HG02885 (cell line): ENCODE data around the gene GSX2.
"Not testable (repeated sequence)": the region's sequence is repeated elsewhere in the genome, so short reads cannot be mapped to it uniquely, and the experiment has no call there.

Source experiments
- ATAC-seq: cut with Tn5 transposase; IDR thresholded peaks from one replicate; pipeline ENCODE4 v1.9.1; 2021; ENCODE audit warnings: mild to moderate bottlenecking; ENCODE audit not compliant: unreplicated experiment, poor library complexity

GSX2 gene

DNA sequence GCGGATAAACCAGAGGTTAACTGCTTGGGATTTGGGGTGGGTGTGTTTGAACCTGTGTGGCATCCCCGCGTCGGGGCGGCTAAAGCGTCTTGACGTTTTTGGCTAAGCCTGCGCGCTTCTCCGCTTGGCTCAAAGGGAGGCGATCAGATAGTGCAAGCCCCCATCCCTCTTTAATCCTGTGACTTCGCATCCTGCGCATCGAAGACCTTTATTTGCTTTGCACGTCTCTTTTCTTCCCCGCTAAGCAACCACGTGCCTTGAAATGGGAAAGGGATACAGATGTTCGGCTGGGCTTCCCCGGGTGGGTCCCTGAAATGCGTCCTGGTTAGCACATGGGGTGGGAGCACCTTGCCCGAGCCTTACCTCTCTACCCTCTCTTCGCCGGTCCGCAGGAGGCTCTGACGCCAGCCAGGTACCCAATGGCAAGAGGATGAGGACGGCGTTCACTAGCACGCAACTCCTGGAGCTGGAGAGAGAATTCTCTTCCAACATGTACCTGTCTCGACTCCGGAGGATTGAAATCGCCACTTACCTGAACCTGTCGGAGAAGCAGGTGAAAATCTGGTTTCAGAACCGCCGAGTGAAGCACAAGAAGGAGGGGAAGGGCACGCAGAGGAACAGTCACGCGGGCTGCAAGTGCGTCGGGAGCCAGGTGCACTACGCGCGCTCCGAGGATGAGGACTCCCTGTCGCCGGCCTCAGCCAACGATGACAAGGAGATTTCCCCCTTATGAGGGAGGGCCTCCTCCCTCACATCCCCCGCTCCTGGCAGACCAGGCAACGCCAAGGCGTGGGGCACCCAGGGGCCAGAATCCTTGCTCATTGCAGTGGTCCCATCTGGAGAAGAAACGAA is 1.5 kb downstream of the GSX2 start:
- ATAC-seq, result no peak

DNA sequence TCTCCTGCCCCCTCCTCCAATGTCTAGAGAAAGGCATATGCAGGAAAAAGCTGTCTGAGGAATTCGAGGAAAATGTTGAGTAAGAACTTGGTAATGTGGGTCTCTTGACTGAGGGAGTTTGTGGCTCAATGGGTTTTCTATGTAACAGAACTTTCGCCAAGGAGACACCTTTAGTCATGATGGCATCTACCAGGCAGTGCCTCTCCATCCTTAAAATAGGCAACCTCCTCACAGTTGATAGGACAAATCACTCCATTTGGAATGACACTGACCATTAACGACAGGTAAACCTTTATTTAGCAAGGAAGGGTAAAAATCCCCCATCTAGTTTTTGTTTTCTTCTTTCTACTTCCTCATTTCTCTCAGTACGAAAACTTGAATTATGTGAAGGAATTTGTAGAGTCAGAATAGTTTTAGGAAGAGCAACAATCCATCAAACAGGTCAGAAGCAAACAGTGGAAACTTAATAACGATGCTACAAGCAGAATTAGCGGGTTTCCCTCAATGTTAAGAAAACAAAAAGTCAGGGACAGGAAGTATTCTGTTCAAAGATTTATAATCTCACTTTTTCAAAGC is 2.7 kb downstream of the GSX2 start:
- no peak for ATAC-seq

DNA sequence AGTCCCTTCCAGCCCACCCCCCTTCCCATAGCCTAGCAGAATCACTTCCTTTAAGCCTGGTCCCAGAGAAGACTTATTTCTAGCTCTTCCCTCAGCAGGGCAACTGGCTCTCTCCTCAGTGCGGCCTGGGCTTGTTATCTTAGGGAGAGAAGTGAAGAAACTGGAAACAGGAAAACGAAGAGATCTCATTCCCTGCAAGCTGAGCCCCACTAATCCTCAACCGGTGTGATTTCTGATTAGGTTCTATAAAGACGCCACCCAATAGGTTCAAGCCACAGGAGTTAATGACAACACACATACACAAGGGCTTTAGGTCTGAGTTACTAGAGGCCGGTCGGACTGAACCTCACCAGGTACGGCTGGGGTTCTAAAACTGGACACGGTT is 3.2 kb downstream of the GSX2 start:
- ATAC-seq, result no peak

DNA sequence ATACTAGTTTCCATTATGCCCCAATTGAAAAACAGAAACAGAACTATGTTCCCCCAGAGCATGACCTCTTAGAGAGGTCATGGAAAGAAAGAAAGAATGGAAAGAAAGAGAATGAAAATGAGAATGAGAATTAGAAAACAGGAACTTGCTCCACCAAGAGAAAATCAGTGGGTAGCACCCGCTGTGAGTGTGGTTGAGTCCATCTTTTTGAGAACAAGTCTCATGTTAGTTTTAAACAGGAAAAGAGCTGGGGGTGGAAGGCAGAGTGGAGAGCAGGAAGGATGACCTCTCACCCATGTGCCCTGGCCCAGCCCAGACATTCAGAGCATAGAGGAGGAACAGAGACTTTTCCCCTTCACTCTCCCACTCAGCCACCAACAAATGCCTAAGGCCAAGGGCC is 4.9 kb downstream of the GSX2 start:
- no peak for ATAC-seq

DNA sequence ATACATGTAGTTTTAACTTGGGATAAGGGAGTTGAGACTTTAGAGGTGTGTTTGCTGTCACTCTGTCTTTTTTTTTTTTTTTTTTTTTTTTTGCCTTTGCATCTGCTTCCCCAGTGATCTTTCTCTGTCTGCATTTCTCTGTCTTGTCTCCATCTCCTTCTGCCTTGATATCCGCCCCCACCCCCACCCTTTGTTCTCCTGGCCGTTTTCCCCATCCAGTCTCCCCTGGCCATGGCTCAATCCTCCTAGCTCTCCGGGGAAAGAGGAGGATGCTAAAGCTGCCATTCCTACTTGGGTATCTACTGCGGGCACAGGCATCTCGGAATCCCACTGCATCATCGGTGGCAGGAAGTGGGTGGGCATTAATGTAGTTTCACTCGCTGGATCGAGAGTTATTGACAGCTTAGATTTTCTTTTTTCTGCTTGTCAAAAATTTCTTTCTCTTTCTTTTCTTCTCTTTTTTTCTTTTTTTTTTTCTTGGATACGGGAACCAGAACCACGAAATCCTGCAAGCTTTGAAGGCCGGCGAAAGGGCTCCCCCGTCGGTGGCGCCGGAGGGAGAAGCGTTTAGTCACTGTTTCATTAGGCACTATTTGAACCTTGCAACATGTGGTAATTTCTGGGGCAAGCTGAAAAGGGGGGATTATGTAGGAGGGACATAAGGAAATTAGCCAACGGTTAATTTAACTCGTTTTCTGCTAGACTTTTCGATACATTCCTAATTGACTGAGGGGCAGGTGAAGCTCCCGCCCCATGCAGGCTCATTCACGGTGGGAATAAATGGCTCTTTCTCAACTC is 8.2 kb downstream of the GSX2 start:
- ATAC-seq, result no peak

DNA sequence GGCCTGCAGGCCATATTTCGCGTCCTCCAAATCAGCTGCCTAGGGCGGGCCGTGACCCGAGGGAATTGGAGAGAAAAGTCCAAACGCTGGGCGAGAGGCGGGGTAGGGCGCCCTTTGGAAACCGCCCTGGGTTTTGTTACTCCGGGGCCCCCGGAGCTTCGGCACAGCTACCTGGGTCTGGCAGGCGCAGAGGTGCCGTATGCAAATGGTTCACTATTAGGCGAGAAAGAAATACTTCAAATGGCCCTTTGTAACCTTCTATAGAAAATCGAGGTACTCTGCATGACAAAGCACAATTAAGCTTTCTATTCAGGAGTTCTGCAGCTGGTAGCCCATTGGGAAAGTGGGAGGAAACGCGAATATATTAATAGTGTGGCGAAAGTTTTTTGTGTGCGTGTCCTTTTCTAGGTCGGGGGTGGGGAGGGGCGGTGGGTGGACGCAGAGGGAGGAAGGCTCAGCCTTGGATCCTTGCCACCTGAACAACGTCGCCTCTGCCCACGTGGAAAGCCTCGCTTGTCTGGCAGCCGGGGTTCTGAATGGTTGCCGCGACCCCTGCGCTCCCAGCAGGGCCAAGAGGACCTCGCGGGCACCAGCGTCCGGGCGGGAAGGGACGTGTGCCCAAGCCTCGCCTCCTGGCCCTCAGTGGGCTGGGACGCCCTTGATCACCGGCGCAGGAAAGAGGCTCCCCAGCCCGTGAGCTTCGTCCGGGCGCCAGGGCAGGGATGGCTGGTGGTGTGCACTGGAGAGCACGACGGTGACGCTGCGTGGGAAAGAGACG is 9.5 kb downstream of the GSX2 start:
- ATAC-seq, result no peak

DNA sequence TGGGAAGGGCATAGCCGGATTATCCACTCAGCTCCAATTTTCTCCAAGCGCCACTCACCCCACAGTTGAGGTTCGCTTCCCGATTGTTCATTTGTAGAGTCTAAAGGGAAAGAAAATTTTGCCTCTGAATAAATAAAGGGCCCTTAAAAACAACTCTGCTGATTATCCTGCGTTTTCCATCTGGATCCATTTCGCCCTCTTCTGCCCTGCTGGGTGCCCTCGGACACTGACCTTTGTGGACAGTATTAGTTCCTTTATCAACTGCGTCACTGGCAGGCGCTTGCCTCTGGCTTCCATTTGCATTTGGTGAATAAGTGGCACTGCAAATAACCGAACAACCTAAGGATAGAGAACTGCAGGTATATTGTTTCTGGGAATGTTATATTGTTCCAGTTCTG is 10.1 kb downstream of the GSX2 start:
- ATAC-seq, result no peak

DNA sequence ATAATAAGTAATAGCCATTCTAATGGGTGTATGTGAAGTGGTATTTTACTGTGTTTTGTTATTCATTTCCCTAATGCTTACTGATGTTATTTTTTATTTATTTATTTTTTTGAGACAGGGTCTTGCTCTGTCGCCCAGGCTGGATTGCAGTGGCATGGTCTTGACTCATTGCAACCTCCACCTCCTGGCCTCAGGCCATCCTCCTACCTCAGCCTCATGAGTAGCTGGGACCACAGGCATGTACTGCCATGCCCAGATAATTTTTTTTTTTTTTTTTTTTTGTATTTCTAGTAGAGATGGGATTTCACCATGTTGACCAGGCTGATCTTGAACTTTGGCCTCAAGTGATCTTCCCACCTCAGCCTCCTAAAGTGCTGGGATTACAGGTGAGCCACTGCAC is 13.2 kb downstream of the GSX2 start:
- not testable (repeated sequence) for ATAC-seq

DNA sequence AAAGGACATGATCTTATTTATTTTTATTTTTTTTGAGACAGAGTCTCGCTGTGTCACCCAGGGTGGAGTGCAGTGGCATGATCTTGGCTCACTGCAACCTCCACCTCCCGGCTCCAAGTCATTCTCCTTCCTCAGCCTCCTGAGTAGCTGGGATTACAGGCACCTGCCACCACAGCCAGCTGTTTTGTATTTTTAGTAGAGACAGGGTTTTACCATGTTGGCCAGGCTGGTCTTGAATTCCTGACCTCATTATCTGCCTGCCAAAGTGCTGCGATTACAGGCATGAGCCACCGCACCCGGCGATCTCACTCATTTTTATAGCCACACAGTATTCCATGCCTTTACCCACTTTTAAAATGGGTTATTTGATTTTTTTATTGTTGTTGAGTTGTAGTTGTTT is 16.3 kb downstream of the GSX2 start:
- not testable (repeated sequence) for ATAC-seq

DNA sequence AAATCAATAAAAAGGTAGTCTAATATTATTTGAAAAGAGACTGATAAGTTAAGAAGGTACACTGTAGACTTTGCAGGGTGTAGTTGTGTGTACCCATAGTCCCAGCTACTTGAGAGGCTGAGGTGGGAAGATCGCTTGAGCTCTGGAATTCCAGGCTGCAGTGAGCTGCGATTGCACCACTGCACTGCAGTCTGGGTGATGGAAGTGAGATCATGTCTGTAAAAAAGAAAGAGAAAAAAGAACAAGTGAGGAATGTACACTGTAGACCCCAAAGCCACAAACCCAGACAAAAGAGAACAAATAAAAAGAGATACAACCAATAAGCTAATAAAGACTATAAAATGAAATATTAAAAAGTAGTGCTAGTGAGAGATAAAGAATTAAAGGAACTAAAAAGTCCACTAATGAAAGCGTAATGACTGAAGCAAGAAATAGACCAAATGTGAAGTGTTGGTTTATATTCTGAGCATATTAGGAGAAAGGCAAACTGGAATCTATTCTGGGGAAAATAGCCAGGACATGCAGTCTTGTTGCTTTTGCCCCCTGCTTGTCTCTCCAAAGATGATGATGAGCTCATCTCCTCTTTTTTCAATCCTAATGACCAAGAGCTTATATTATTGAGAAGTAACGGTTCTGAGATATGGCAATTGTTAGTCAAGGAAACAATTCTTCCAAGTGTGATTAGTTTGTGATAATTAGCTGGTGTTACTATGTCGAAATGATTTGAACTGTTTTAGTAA is 19.1 kb downstream of the GSX2 start:
- no peak for ATAC-seq

DNA sequence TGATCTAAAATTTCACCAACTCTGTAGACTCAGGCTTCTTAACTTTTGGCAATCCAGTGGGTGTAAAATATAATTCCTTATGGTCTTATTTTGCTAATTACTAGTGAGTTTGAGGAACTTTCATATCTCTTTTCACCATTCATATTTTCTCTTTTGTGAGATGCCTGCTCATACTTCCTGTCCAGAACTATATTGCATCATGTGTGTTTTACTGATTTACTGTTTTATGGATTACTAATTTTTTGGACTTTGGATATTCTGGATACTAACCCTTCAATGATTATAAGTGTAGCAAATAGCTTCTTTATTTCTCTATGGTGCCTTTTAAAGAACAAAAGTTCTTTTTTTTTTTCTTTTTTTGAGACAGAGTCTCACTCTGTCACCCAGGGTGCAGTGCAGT is 20.6 kb downstream of the GSX2 start:
- no peak for ATAC-seq

DNA sequence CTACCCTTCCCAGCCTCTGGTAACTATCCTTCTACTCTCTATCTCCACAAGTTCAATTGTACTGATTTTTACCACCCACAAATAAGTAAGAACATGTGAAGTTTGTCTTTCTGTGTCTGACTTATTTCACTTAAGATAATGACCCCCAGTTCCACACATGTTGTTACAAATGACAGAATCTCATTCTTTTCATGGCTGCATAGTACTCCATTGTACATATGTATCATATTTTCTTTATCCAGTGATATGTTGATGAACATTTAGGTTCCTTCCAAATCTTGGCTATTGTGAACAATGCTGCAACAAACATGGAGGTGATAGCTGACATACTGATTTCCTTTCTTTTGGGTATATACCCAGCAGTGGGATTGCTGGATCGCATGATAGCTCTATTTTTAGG is 27.7 kb downstream of the GSX2 start:
- ATAC-seq, result no peak

DNA sequence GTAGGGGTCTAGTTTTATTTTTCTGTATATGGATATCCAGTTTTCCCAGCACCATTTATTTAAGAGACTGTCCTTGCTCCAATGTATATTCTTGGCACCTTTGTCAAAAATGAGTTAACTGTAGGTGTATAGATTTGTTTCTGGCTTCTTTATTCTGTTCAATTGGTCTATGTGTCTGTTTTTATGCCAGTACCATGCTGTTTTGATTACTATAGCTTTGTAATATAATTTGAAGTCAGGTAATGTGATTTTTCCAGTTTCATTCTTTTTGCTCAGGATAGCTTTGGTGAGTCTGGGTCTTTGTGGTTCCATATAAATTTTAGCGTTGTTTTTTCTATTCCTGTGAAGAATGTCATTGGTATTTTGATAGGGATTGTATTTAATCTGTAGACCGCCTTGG is 28.7 kb downstream of the GSX2 start:
- not testable (repeated sequence) for ATAC-seq

DNA sequence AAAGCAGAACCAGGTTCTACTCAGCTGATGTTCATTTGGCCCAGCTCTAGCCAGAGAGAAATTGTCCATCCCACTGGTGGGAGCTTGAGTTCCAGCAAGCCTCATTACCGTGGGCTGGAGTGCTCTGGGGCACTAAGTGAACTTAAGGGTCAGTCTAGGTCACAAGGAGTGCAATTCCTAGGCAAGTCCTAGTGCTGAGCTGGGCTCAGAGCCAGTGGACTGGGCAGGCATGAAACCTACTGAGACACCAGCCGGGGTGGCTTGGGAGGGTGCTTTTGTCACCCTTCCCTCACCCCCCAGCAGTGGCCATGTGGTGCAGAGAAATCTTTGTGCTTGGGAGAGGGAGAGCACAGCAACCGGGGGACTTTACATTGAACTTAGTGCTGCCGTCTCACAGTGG is 39.4 kb downstream of the GSX2 start:
- ATAC-seq, result no peak

DNA sequence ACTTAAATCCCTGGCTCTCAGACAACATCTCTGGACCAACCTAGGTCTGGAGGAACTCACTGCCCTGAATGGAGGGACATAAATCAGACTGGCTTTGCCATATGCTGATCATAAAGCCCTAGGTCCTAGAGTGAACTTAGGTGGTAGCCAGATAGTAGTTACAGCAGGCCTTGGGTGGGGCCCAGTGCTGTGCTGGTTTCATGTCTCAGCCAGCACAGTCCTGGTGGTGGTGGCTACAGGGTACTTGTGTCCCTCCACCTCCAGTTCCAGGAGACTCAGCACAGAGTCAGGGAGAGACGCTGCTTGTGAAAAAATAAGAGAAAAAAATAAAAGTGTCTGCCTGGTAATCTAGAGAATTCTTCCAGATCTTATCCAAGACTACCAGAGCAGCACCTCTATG is 40.3 kb downstream of the GSX2 start:
- ATAC-seq, result no peak

DNA sequence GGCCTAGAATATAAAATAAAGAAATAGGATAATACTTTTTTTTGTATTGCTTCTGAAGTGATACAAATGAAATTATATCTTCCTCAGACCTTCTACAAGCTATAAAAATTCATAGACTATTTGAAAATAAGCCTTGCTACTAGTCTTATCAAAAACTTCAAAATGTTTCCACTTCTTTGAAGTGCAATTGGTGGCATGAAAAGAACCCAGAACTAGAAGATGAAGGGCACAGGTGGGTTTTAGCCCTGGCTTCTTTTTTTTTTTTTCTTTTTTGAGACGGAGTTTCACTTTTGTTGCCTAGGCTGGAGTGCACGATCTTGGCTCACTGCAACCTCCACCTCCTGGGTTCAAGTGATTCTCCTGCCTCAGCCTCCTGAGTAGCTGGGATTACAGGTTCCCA is 44.2 kb downstream of the GSX2 start:
- ATAC-seq, result no peak

DNA sequence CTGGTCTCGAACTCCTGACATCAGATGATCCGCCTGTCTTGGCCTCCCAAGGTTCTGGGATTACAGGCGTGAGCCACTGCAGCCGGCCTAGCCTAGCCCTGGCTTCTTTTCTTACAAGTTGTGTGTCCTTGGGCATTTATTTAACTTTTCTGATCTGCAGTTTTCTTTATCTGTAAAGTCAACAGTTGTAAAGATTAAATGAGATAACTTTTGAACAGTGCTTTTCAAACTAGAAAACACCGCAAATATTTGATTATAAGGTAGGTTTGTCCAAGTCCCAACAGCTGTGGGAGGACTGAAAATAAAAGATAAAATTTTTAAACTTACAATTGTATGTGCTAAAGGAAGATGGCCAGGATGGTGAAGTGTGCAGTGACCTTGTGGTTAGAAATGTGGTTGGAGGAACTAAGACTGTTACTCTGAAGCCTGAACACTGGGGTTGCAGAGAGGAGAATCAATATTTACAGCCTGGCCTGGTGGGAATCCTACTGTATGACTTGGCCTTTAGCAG is 44.8 kb downstream of the GSX2 start:
- ATAC-seq, result no peak

DNA sequence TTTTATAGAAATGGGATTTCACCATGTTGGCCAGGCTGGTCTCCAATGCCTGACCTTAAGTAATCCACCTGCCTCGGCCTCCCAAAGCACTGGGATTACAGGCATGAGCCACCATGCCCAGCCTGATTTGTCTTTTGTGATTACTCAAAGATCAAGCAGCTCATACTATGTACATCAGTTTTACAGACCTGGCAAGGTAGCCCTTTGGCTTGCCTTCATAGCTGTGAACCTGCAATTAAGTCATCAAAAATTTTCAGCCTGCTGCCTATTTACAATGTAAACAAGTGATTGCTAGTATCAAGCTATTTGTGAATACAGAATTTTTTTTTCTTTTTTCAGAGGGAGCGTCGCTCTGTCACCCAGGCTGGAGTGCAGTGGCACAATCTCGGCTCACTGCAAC is 46.2 kb downstream of the GSX2 start:
- ATAC-seq, result no peak

DNA sequence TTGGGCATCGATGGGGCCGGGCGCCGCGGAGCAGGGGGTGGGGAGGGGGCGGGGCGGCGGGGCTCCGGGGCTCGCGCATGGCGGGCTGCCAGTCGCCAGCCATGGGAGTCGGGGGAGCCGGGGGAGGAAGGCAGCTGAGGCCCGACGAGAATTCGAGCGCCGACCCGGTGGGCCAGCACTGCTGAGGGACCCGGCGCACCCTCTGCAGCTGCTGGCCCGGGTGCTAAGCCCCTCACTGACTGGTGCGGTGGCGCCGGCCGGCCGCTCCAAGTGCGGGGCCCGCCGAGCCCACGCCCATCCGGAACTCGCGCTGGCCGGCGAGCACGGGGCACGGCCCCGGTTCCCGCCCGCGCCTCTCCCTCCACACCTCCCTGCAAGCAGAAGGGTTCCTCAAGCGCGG is 49.4 kb downstream of the GSX2 start:
- no peak for ATAC-seq
